Heart left ventricle (tissue), 13 donors: ENCODE results near the gene PROZ.

ENCODE experiments used
- CTCF ChIP-seq, 12 donors: fragments of 200-600 bp; sonication (generic) in 4 of 12; IDR thresholded peaks; one replicate each; pipeline versions ENCODE4 v1.5.0 to v1.8.0; 2018 to 2022; ENCODE audit warnings: antibody characterized with exemption in 12 of 12, mild to moderate bottlenecking in 5 of 12
- POLR2A ChIP-seq, 2 donors: fragments of 450-650 bp; IDR thresholded peaks; one replicate each; pipeline ENCODE4 v1.6.1; 2017; ENCODE audit warnings: antibody characterized with exemption in 2 of 2, mild to moderate bottlenecking in 2 of 2, moderate library complexity in 2 of 2
- donor health status: ischemic (EF 13 %, LVEDD 7.1; RV severe dilation, severe dysfunction).
- donor health status: DM: no; HTN: yes; CAD: no.
- donor health status: DM: no; HTN: no; CAD: no.
- donor health status: ischemic (EF 25% LVEDD 6.9; RV normal size, moderate dysfunction).
- donor health status: ischemic (EF 25% LVEDD 5.7; RV mildly dilated, moderate dysfunction).
- donor health status: ischemic (EF 35%, LVEDD 5.7; RV mildly dilated, moderate dysfunction).
- donor health status: nonischemic (EF 11% LVEDD 7.7; RV severe dilation, severe dysfunction).
- donor health status: DM: yes; HTN: yes; CAD: no.
- donor health status: PGD.
- donor health status: ischemic (EF 29% LVEDD 5.4; RV normal size, mild dysfunction).
- donor health status: nonischemic (EF 23%, LVEDD 6.1; RV moderate dilation, normal function).

DNA sequence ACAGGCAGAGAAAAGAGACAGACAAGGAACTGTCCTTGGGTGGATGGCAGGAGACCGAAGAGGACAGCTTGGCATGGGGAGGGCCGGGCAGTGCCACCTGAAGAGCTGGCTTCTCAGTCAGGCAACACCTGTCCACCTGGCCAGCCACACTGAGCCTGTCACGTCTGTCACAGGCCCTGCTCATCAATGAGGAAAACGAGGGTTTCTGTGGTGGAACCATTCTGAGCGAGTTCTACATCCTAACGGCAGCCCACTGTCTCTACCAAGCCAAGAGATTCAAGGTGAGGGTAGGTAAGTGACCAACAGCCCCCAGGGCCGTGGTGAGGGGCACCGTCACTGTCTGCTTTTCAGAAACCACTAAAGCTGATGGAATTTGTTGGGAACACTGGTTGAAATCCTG lies 11.2 kb upstream of the PROZ start:
- TF ChIP-seq CTCF (IDR thresholded peaks at IDR 0.05) (no peak), POLR2A (IDR thresholded peaks at IDR 0.05) (no peak)
